ENCODE measurements around the gene PID1.

PID1 gene

DNA sequence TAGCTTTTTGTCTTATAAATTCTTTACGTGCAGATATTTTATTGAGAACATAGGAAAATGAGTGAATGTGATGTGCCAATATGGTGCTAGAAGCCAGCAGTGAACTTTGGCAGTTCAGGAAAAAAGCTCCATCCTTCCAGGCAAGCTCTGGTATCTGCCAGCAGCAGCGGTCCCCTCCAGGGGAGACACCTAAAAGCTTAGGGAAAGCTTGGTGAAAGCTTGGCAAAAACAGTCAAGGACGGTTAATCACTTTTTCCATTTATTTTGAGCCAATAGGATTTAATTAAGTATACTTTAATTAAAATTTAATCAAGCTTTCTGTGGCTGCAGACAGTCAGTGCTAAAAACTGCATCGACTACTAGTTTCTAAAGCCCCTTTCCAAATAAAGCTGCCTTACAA, 60.4 kb downstream of the PID1 start:
- H3K4me3 ChIP-seq (replicated peaks; ENCODE audit: low read depth, low read length) = no peak overlapping the region
- no peak for DNase-seq (ENCODE audit: low read depth)
- TF ChIP-seq, protein P1, sequence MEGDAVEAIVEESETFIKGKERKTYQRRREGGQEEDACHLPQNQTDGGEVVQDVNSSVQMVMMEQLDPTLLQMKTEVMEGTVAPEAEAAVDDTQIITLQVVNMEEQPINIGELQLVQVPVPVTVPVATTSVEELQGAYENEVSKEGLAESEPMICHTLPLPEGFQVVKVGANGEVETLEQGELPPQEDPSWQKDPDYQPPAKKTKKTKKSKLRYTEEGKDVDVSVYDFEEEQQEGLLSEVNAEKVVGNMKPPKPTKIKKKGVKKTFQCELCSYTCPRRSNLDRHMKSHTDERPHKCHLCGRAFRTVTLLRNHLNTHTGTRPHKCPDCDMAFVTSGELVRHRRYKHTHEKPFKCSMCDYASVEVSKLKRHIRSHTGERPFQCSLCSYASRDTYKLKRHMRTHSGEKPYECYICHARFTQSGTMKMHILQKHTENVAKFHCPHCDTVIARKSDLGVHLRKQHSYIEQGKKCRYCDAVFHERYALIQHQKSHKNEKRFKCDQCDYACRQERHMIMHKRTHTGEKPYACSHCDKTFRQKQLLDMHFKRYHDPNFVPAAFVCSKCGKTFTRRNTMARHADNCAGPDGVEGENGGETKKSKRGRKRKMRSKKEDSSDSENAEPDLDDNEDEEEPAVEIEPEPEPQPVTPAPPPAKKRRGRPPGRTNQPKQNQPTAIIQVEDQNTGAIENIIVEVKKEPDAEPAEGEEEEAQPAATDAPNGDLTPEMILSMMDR (IDR thresholded peaks at IDR 0.05; ENCODE audit: low read length, missing control alignments) = no peak

DNA sequence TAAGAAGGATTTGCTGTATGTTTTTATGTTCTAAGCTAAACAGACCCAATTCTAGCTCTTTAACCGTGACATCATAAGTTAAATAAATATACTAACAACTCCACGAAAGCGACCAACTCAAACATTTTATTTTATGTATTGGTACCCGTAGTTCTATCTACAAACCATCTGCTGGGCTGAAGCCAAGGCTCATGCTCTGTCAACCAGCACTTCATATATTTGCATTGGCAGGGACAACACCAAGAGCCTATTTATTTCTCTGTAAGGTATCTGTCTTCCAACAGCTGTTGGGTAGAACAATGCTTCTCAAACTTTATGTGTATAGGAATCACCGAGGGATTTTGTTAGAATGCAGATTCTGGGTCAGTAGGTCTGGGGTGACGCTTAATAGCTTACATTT, 64.5 kb downstream of the PID1 start:
- TF ChIP-seq, protein P1 (IDR thresholded peaks at IDR 0.05; ENCODE audit: low read length, missing control alignments) = no peak
- no peak for DNase-seq (ENCODE audit: low read depth)
- no peak overlapping the region for H3K4me3 ChIP-seq (replicated peaks; ENCODE audit: low read depth, low read length)

DNA sequence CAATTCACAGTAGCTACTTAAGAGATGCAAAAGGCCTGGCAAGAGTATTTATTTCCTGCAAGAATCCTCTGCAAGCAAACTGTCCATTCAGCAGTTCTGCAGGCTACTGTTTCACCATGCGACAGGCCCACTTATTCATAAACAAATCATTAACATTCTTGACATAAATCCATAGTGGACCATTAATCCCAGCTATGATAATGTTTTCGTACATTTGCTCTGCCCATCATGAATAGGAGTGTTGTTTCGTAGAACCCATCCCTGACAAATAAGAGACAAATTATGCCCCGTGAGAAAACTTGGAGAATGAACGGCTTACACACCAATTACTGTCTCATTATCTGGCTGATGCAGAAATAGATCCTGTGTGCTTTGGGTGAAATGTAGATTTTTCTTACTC, 65.4 kb downstream of the PID1 start:
- TF ChIP-seq, protein P1 (IDR thresholded peaks at IDR 0.05; ENCODE audit: low read length, missing control alignments) = no peak
- no peak for DNase-seq (ENCODE audit: low read depth)
- no peak overlapping the region for H3K4me3 ChIP-seq (replicated peaks; ENCODE audit: low read depth, low read length)

DNA sequence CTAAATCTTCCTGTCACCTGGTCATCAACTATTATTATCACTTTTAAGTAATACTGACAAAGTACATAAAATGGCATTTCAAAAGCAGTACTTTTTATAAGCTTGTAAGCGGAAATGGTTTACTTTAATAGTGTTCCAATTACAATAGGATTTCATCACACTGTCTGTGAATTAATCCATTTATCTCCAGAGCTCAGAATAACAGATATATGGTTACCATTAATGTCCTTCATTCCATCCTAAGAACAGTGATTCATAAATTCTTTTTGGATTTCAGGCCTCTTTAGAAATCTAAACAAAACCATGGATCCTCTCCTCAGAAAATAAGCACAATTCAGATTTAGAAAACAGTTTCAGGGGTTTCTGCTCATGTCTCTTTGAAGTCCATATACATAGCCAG, 68.4 kb downstream of the PID1 start:
- H3K4me3 ChIP-seq (replicated peaks; ENCODE audit: low read depth, low read length) = no peak overlapping the region
- TF ChIP-seq, protein P1 (IDR thresholded peaks at IDR 0.05; ENCODE audit: low read length, missing control alignments) = no peak
- no peak for DNase-seq (ENCODE audit: low read depth)

DNA sequence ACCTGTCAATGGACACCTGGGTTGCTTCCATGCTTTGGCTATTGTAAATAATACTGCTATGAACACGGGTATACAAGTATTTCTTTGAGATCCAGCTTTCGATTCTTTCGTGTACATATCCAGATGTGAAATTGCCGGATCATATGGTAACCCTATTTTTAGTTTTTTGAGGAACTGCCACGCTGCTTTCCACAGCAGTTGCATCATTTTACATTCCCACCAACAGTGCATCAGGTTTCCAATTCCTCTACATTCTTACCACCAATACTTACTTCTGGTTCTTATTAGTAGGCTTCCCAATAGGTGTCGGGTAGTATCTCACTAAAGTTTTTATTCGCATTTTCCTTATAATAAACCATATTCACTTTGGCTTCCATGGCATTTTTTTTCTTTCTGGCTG, 69.6 kb downstream of the PID1 start:
- TF ChIP-seq, protein P1 (IDR thresholded peaks at IDR 0.05; ENCODE audit: low read length, missing control alignments) = no peak
- DNase-seq (ENCODE audit: low read depth) = no peak
- H3K4me3 ChIP-seq (replicated peaks; ENCODE audit: low read depth, low read length) = no peak overlapping the region

DNA sequence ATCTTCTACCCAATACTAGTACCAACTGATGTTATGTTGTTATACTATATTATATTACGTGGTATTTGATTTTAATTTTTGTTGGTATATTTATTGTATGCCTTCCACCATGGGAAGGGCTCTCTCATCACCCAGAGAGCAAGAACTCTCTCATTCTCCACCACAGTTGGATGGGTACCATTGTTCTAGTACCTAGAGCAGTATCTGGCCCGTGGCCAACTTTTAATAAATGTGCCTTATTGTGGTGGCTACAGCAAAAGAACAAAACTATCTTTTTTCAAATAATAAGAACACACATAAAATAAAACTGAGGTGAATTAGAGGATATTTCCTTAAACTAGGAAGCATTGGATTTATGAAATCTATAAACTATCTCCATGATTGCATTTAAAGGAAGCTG, 71.8 kb downstream of the PID1 start:
- H3K4me3 ChIP-seq (replicated peaks; ENCODE audit: low read depth, low read length) = no peak overlapping the region
- TF ChIP-seq, protein P1 (IDR thresholded peaks at IDR 0.05; ENCODE audit: low read length, missing control alignments) = no peak
- DNase-seq (ENCODE audit: low read depth) = no peak

DNA sequence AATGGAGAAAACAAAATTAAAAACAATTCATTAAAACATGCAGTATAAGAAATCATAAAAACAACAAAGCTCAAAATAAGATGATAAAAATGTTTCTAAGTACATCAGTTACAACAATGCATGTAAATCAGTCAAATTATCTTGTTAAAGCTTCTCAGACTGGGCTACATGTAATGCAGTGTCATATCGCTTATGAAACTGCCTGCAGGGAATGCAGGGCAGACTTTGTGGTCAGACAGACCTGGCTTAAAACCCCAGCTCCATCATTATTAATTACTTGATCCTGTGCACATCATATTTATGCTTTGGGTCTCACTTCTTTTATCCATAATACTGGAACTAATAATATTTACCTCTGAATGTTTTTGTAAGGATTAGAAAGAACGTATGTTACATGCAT, 74.6 kb downstream of the PID1 start:
- TF ChIP-seq, protein P1 (IDR thresholded peaks at IDR 0.05; ENCODE audit: low read length, missing control alignments) = no peak
- no peak for DNase-seq (ENCODE audit: low read depth)
- no peak overlapping the region for H3K4me3 ChIP-seq (replicated peaks; ENCODE audit: low read depth, low read length)

Data from fibroblast of pulmonary artery (primary cell).